Activated effector memory CD4-positive, alpha-beta T cell treated with Interleukin-2 at 50 U/mL for 16 hours (primary cell): ENCODE data around the gene FUT7.
"Not testable (repeated sequence)": the region's sequence is repeated elsewhere in the genome, so short reads cannot be mapped to it uniquely, and the experiment has no call there.

ENCODE experiments used
- DNase-seq: peaks from one replicate; pipeline ENCODE4 v3.0.0-alpha.2; 2020

The FUT7 gene

DNA sequence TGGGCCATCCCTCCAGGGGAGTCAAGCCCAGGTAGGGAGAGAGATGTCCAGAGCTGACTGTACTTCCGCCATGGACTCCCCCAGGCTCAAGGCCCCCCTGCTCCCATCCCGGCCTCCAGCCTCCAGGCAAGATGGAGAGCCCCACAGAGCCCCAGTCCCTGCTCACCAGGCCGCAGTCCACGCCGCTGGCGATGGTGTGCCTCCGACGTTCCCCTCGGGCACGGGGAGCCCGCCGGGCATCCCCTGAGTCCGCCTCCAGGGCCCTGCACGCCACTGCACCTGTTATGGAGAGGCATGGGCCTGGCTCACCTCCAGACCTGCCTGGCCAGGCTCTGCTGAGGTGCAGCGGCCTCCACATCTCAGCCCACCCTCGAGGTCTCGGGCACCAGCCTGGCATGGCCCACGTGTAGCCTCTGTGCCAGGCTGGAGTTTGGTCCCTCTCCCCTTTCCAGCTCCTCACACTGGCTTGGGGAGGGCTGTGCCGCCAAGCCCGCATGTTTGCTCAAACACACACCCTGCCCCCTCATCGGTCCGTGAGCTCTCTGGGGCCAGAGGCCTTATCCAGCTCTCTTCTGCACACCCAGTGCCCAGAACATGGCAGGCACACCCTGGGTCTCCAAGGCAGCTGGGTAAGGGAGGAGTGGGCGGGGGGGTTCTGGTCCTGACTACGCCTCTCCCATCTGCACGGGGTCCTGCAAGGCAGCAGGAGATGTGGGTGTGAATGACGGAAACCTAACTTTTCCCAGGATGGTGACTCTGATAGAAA lies 34.4 kb upstream of the FUT7 start:
- no peak for DNase-seq

DNA sequence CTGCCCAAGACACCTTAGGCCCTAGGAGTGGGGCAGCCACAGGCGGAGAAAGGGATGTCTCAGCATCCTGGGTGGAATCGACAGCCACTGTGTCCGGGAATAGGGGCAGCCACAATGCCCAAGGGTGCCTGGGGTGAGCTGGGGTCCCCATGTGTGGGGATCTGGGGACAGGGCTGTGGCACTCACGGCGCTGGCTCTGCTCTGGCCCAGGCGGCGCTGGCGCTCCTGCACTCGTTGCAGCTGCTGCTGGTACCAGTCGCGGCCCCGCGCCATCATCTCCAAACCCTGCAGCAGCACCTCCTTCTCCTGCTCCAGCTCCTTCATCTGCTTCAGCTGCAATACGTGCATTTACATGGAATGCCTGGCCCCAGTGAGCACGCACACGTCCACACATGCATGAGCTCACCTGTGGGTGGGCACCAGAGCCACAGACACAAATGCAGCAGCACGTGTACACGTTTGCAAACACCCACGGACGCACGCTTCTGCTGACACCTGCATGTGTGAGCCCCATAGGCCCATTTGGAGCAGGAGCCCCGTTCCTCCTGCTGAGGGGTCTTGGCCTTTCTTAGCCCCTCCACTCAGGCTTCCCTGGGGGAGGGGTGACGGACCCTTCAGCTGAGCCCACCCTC lies 33.6 kb upstream of the FUT7 start:
- no peak for DNase-seq

- no peak for DNase-seq
Observed at GRCh38 chr9:137064880-137065164, 32.9 kb upstream of the FUT7 start.

- peak; percentile 37 for DNase-seq
Observed at GRCh38 chr9:137064027-137064879, 32.4 kb upstream of the FUT7 start.

- DNase-seq, result no peak
Observed at GRCh38 chr9:137063311-137064026, 31.6 kb upstream of the FUT7 start.

DNA sequence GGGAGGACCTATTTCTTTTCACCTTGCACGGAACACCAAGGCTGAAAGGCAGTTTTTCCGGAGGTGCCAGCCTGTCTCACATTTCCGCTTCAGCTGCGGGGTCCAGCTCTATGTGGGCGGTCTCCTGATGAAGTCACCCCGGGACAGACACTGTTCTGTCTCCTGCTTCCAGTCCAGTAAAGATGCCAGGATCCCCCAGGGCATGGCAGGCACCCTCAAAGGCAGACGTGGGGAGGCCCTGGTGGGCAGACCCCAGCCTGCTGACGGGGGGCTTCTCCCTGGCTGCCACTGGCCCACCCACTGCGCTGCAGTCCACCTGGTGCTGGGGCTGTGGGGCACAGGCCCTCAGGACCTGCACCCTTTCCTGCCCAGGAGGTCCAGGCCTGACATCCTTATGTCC lies 30.9 kb upstream of the FUT7 start:
- not testable (repeated sequence) for DNase-seq

GRCh38 chr9:137062384-137062783 lies 30.5 kb upstream of the FUT7 start:
- DNase-seq, result no peak

DNA sequence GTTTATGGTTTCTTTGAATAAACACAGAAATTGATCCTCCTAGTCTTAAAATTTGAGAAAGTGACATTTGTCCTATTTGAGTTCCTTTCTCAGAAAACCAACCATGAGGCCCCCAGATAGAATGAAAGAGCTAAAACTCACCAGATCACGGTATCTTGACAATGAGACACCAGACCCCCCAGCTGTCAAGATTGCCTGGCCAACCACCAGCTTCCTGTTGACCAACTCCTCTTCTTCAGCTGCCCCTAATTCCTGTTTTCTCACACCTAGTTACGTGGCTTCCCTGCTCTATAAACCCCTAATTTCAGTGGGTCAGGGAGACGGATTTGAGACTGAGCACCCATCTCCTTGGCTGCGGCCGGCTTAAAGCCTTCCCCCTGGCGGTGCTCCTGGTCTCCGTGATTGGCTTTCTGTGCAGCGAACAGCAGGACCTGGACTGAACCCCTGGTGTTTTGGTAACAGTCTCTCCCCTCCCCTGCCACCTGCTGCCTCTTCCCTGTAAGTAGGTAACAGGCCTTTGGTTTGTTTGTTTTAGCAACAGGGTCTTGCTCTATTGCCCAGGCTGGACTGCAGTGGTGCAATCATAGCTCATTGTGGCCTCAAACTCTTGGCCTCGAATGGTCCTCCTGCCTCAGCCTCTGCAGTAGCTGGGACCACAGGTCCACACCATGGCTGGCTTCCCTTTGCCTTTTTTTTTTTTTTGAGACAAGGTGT lies 26.8 kb upstream of the FUT7 start:
- DNase-seq, result no peak

DNA sequence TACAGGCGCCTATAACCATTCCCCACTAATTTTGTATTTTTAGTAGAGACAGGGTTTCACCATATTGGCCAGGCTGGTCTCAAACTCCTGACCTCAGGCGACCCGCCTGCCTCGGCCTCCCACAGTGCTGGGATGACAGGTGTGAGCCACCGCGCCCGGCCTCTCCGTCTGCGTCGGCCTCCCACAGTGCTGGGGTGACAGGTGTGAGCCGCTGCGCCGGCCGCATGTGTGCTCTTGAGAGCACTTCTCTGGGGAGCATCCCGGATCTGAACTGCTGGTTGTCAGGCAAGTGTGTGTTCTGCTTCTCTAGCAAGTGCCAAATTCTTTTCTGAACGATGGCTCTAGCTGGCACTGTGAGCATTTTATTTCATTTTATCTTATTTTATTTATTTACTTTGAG lies 25.7 kb upstream of the FUT7 start:
- no peak for DNase-seq

- no peak for DNase-seq
Observed at GRCh38 chr9:137056739-137057415, 25.0 kb upstream of the FUT7 start.

- DNase-seq, result no peak
Observed at GRCh38 chr9:137055385-137056364, 23.8 kb upstream of the FUT7 start.

DNA sequence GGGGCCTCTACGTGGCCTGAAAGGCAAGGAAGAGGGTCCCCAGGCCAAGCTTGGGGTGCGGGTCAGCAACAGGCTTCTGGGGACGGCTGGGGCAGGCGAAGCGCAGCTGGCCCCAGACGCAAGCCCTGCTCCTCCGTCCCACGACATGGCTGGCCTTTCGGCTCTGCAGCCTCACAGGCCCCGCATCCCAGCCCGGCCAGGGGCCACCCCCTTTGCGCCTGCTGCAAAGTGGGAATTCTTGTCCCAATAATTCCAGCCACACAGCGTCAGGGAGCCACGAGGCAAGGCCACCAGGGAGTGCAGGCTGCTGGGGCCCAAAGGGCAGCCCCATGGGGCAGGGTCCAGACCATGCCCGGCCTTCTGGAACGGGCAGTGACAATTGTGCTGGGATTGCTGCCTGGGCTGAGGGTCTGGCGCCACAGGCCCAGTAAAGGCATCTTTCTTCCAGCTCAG lies 23.1 kb upstream of the FUT7 start:
- no peak for DNase-seq

DNA sequence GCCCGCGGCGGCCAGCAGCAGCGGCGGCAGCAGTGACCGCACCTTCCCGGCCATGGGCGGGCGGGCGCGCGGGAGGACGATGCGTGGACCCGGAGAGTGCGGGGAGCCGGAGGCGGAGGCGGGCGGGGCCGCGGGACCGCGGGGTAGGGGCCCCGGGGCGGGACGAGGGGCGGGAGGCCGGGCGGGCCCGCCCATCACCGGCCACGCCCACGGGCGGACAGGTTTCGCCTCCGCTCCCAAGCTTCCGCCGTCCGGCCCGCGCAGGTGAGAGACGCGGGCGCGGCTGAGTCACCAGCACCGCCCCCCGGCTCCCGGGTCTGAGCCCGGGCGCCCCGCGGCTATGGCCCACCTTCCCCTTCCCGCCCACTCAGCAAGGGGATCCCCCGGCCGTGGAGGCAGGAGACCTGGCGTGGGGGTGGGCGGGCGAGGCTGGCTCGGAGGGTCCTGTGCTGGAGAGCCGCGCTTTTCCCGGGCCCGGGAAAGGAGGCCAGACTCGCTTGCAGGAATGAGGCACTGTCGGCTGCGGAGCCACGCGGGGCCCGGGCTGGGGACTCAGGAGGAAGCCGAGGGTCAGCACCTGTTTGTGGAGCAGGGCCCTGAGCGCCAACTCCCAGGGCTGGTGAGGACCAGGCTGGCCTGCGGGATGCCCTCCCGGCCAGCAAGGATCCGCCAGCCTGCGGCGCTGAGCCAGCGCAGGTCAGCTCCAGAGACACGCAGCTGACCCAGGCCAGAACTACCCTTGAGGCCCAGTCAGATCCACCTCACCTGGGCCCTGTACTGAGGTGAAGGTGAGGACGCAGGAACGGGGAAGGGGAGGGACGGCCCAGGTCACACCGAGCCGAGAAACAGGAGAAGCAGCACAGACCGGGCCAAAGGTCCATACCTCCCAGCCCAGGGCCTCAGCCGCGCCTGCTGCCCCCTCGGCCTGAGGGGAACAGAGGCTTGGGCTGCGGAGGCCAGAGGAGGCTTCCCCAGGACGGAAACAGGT lies 22.4 kb upstream of the FUT7 start, which contains the start of gene ENTPD2:
Gene ENTPD2, minus strand, starts transcription at position 118 of the 988 bp plus-strand sequence. Its CDS starts 64 bp downstream, at position 54.
- DNase-seq, result peak; percentile 24

- DNase-seq, result no peak
Observed at GRCh38 chr9:137052998-137053943, 21.4 kb upstream of the FUT7 start.

DNA sequence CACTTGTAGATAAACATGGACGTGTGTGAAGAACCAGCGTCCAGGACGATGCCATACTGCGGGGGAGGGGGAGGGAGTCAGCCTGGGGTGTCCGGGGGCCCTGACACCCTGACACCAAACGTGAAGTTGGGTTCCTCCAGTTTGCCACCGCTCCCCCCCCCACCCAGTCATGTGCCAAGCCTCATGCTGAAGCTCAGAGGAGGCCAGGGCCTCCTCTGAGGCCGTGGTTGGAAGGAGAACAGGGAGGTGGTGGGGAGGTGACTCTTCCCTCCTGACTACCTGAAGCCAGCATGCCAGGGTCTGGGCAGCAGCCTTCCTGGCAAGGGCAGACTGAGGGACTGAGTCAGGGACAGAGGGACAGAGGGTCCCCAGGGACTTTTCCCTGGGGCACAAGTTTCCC lies 20.4 kb upstream of the FUT7 start:
- no peak for DNase-seq

DNA sequence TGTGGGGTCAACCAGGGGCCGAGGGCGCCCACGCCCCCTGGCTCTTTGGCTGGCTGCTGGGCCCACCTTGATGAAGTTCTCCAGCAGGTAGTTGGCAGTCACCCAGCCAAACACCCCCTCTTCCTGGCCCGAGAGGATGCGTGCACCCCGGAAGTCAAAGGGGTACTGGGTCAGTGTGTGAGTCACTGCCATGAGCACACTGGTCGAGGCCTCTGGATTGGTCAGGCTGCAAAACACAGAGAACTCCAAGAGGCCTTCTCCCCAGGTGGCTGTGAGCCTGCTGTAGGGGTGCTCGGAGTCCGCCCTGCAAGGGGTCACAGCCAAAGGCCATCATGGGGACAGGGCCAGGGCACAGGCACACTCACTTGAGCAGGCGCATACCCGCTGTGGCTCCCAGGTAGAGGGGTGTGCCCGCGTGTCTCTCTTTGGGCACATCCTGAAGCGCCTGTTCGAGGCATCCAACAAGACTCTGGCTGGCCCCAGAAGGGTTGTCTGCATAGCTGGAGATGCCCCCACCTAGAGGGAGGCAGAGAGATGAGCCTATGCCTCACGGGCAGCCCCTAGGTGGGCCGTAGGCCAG lies 19.3 kb upstream of the FUT7 start:
- DNase-seq, result no peak

- DNase-seq, result no peak
Observed at GRCh38 chr9:137050570-137050969, 18.7 kb upstream of the FUT7 start.
